ENCODE measurements around the gene CDCA8.

DNA sequence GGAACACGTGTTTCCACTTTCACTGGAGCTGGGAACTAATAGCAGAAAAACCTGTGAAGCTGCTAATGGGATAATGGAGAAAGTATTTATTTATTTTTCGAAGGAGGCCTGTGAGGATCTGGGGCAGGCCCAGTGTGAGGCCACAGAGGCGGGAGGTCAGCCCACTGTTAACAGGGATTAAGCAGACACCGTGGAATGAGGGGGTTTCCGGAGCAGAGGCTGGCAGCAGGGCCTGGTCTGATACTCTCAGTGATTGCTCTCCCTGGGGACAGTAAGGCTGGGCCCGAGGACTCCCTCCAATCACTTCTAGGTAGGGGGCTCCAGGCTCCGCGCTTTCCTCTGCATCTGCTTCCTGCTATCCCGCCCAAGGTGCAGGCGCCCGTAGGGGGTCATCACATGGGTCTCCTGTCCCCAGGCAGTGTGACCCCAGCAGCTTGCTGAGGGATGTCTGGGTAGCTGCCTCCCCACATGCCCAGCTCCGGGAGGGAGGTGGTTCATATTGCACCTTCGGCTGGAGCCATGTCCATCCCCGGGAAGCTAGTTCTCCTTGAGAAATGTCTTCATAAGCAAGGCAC is 28.8 kb upstream of the CDCA8 start:
- TF ChIP-seq POLR2A (IDR thresholded peaks at IDR 0.05; ENCODE audit: low read length) = no peak
- no peak for TF ChIP-seq GATA1 (IDR thresholded peaks at IDR 0.05; ENCODE audit: low read depth, low read length)
